ENCODE data around the gene SLC22A13.

DNA sequence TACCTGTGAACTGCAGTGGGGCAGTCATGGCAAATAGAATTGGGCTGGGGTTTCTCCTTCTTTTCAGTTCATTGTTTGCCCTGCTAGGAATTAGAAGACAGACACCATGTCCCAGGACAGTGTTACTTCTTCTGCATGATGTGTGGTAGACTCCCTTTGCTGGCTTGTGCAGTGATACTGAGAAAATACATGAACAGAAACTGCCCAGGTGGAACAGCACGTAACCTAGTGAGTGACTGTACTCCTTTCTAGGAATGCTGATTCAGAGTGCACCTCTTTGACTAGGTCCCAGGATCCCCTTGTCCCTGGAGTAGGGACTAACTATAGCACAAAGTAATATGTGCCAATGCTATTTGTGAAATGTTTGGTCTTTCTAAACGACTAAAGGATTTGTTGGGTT, 10.7 kb upstream of the SLC22A13 start:
- TF ChIP-seq POLR2AphosphoS5 (IDR thresholded peaks at IDR 0.05) (no peak), POLR2A (IDR thresholded peaks at IDR 0.05) (no peak), CTCF (IDR thresholded peaks at IDR 0.05) (no peak), EP300 (IDR thresholded peaks at IDR 0.05; ENCODE audit: low read depth) (no peak)

Data from transverse colon (tissue), 4 donors.